C4-2B (cell line): ENCODE data around the gene GPHN.

ENCODE experiments used
- H3K27ac ChIP-seq: fragments of 450-650 bp; 2 replicates; pipeline ENCODE4 v1.5.1; 2017
- CTCF ChIP-seq: fragments of 450-650 bp; conservative IDR thresholded peaks from 2 replicates; pipeline ENCODE4 v1.5.1; 2017; ENCODE audit warnings: mild to moderate bottlenecking
- ZFX ChIP-seq: fragments of 450-650 bp; IDR thresholded peaks from 2 replicates; pipeline ENCODE4 v1.6.1; 2017

GPHN gene

GRCh38 chr14:66624336-66624937, 116.5 kb downstream of the GPHN start:
- no peak overlapping the region for H3K27ac ChIP-seq

GRCh38 chr14:66628636-66629035, 120.7 kb downstream of the GPHN start:
- TF ChIP-seq ZFX (no peak), CTCF (no peak)

More at GRCh38 chr14:66624336-66624937, 116.5 kb downstream of the GPHN start:
- no peak for TF ChIP-seq ZFX
- TF ChIP-seq CTCF: peak; percentile 87

GRCh38 chr14:66629499-66629898, 121.6 kb downstream of the GPHN start:
- TF ChIP-seq ZFX (no peak), CTCF (no peak)
- no peak overlapping the region for H3K27ac ChIP-seq

More at GRCh38 chr14:66628636-66629035, 120.7 kb downstream of the GPHN start:
- H3K27ac ChIP-seq: no peak overlapping the region

GRCh38 chr14:66634876-66635275, 126.9 kb downstream of the GPHN start:
- TF ChIP-seq ZFX (no peak), CTCF (no peak)
- no peak overlapping the region for H3K27ac ChIP-seq

- H3K27ac ChIP-seq: no peak overlapping the region
- TF ChIP-seq ZFX (no peak), CTCF (no peak)
Observed at GRCh38 chr14:66635435-66635834, 127.5 kb downstream of the GPHN start.

GRCh38 chr14:66636240-66636639, 128.3 kb downstream of the GPHN start:
- TF ChIP-seq CTCF (no peak), ZFX (no peak)

GRCh38 chr14:66638689-66639088, 130.7 kb downstream of the GPHN start:
- TF ChIP-seq CTCF: no peak
- TF ChIP-seq ZFX: no peak
- no peak overlapping the region for H3K27ac ChIP-seq

More at GRCh38 chr14:66636240-66636639, 128.3 kb downstream of the GPHN start:
- no peak overlapping the region for H3K27ac ChIP-seq
